ENCODE results near the gene VARS1.
"Not testable (repeated sequence)": the region's sequence is repeated elsewhere in the genome, so short reads cannot be mapped to it uniquely, and the experiment has no call there.

Gene VARS1

GRCh38 chr6:31795616-31796298 lies at the start of gene VARS1:
Gene VARS1, minus strand, starts transcription at chr6:31795752. Its CDS starts 535 bp downstream, at chr6:31795217.
- DNase-seq: peak; percentile 93

GRCh38 chr6:31844507-31844906 lies 49.0 kb upstream of the VARS1 start:
- no peak for DNase-seq

- DNase-seq: no peak
Measured at GRCh38 chr6:31842053-31842452, 46.5 kb upstream of the VARS1 start.

GRCh38 chr6:31839779-31840126 lies 44.2 kb upstream of the VARS1 start:
- not testable (repeated sequence) for DNase-seq

- no peak for DNase-seq
Measured at GRCh38 chr6:31838968-31839367, 43.4 kb upstream of the VARS1 start.

- DNase-seq: not testable (repeated sequence)
Measured at GRCh38 chr6:31838114-31838553, 42.6 kb upstream of the VARS1 start.

- no peak for DNase-seq
Measured at GRCh38 chr6:31837369-31838113, 42.0 kb upstream of the VARS1 start.

GRCh38 chr6:31836474-31837368 lies 41.2 kb upstream of the VARS1 start:
- DNase-seq: no peak

GRCh38 chr6:31836047-31836473 lies 40.5 kb upstream of the VARS1 start:
- no peak for DNase-seq

GRCh38 chr6:31834367-31835250 lies 39.1 kb upstream of the VARS1 start:
- DNase-seq: peak; percentile 94

GRCh38 chr6:31831350-31832215 lies 36.0 kb upstream of the VARS1 start:
- no peak for DNase-seq

- DNase-seq: no peak
Measured at GRCh38 chr6:31830886-31831335, 35.4 kb upstream of the VARS1 start.

- DNase-seq: no peak
Measured at GRCh38 chr6:31829633-31830283, 34.2 kb upstream of the VARS1 start.

GRCh38 chr6:31827286-31828079 lies 31.9 kb upstream of the VARS1 start, which contains the start of gene HSPA1B:
Gene HSPA1B, plus strand, starts transcription at chr6:31827738. Its CDS starts 213 bp downstream, at chr6:31827951.
- DNase-seq: peak; percentile 99

GRCh38 chr6:31826793-31827285 lies 31.3 kb upstream of the VARS1 start:
- peak; percentile 93 for DNase-seq

GRCh38 chr6:31825553-31825952 lies 30.0 kb upstream of the VARS1 start:
- DNase-seq: no peak

GRCh38 chr6:31823592-31824196 lies 28.1 kb upstream of the VARS1 start:
- not testable (repeated sequence) for DNase-seq

- DNase-seq: peak; percentile 89
Measured at GRCh38 chr6:31822036-31822821, 26.7 kb upstream of the VARS1 start.
